HG03520 (cell line): ENCODE results near the gene SYT1.

Source experiments
- ATAC-seq: cut with Tn5 transposase; IDR thresholded peaks from one replicate; pipeline ENCODE4 v1.9.1; 2021; ENCODE audit warnings: mild to moderate bottlenecking, moderate library complexity; ENCODE audit not compliant: unreplicated experiment

Gene SYT1

GRCh38 chr12:79482921-79483320 lies 618.3 kb downstream of the SYT1 start:
- ATAC-seq, result no peak

GRCh38 chr12:79486154-79486553 lies 621.6 kb downstream of the SYT1 start:
- no peak for ATAC-seq

- ATAC-seq, result no peak
Measured at GRCh38 chr12:79487386-79488110, 623.0 kb downstream of the SYT1 start.
